ENCODE data around the gene FRMD6. TPM values are rescaled to one million over a fixed set of nuclear protein-coding genes. Genes with fewer than 3 reads are reported as not detected.
"Not testable (repeated sequence)": the region's sequence is repeated elsewhere in the genome, so short reads cannot be mapped to it uniquely, and the experiment has no call there.

FRMD6 gene
- total and polyA plus RNA-seq, 8 donors: 19.8 to 33.5 (median 28.9) TPM

- Histone ChIP-seq H3K27me3 (peaks cover 0 to 9% of the 10 kb centered on the region in 2 donors), H3K9me3 (no peaks in the 10 kb centered on the region), H3K36me3 (no peaks in the 10 kb centered on the region), H3K4me1 (no peaks in the 10 kb centered on the region), H3K4me3 (no peak overlapping the region), H3K27ac (no peak overlapping the region)
- intact Hi-C loops (cut with DNase I): no loop called here
- ATAC-seq (no peak), DNase-seq (peak in 1 of 4 donors; percentile 63)
- TF ChIP-seq, protein P1, sequence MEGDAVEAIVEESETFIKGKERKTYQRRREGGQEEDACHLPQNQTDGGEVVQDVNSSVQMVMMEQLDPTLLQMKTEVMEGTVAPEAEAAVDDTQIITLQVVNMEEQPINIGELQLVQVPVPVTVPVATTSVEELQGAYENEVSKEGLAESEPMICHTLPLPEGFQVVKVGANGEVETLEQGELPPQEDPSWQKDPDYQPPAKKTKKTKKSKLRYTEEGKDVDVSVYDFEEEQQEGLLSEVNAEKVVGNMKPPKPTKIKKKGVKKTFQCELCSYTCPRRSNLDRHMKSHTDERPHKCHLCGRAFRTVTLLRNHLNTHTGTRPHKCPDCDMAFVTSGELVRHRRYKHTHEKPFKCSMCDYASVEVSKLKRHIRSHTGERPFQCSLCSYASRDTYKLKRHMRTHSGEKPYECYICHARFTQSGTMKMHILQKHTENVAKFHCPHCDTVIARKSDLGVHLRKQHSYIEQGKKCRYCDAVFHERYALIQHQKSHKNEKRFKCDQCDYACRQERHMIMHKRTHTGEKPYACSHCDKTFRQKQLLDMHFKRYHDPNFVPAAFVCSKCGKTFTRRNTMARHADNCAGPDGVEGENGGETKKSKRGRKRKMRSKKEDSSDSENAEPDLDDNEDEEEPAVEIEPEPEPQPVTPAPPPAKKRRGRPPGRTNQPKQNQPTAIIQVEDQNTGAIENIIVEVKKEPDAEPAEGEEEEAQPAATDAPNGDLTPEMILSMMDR (IDR thresholded peaks at IDR 0.05): no peak
Observed at GRCh38 chr14:51759950-51760349, 108.2 kb downstream of the FRMD6 start.

DNA sequence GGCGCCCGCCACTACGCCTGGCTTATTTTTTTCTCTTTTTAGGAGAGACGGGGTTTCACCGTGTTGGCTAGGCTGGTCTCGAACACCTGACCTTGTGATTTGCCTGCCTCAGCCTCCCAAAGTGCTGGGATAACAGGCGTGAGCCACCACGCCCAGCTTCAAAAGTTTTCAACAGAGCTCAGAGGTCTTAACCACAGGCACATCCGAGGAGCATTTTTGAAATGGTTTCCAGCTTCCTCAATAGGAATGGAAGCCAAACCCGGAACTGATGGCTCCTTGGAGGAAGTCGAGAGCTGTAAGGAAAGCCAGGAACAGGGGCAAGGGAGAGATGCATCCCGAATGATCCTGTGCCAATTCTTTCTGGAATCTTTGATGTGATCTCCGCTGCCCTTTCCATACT is 114.0 kb downstream of the FRMD6 start:
- H3K27ac ChIP-seq; H3K9me3 ChIP-seq; H3K27me3 ChIP-seq; H3K4me1 ChIP-seq; intact Hi-C loops (cut with DNase I); H3K4me3 ChIP-seq; ATAC-seq; H3K36me3 ChIP-seq; DNase-seq: not testable (repeated sequence)

DNA sequence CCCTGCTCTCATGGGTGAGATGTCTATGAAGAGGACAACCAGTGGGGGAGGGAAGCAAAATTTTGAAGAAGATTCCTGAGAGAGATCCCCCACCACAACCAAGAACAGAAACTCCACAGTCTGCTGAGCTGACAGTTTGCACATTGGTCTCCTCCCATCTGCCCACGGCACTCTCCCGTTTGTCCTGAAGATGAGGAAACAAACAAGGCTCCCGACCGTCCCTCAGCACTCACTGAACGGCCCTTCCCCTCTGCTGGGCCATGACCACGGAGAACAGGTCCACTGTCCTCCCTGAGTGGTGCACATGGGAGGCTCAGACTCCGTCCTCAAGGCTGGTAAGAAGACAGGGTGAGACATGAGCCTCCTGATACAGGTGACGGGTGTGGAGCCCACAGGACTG is 114.9 kb downstream of the FRMD6 start:
- not testable (repeated sequence) for H3K4me1 ChIP-seq

DNA sequence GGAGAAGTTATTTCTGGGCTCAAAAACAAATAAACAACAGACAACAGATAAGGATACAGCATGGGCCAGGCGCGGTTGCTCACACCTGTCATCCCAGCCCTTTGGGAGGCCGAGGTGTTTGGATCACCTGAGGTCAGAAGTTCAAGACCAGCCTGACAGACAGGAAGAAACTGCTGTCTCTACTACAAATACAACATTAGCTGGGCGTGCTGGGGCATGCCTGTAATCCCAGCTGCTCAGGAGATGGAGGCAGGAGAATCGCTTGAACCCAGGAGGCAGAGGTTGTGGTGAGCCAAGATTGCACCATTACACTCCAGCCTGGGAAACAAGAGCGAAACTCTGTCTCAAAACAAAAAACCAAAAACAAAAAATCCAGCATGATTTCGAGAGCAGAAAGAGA is 117.6 kb downstream of the FRMD6 start:
- H3K36me3 ChIP-seq; intact Hi-C loops (cut with DNase I); H3K27ac ChIP-seq; H3K4me3 ChIP-seq; H3K9me3 ChIP-seq; H3K27me3 ChIP-seq; H3K4me1 ChIP-seq; ATAC-seq; DNase-seq: not testable (repeated sequence)

More for the DNA sequence above, 114.9 kb downstream of the FRMD6 start:
- DNase-seq; ATAC-seq; H3K9me3 ChIP-seq; H3K36me3 ChIP-seq; H3K4me3 ChIP-seq; H3K27ac ChIP-seq; H3K27me3 ChIP-seq; intact Hi-C loops (cut with DNase I): not testable (repeated sequence)

DNA sequence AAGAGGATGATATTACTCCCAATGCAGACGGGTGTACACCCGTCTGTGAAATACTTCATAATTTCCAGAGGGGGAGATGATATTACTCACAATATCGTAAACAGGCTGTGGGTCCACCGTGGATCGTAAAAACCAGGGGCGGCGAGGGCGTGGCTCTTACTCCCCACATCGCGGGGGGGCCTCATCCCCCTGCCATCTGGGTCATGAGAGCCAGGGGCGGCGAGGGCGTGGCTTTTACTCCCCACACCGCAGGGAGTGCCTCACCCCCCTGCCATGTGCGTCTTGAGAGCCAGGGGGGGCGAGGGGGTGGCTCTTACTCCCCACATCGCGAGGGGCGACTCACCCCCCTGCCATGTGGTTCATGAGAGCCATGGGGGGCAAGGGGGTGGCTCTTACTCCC is 122.5 kb downstream of the FRMD6 start:
- ATAC-seq (no peak), DNase-seq (no peak)
- TF ChIP-seq, protein P1 (IDR thresholded peaks at IDR 0.05): no peak
- no peaks in the 10 kb centered on the region for H3K36me3 ChIP-seq
- no peaks in the 10 kb centered on the region for H3K27me3 ChIP-seq
- no peaks in the 10 kb centered on the region for H3K4me1 ChIP-seq
- no peak overlapping the region for H3K4me3 ChIP-seq
- H3K27ac ChIP-seq: no peak overlapping the region
- intact Hi-C loops (cut with DNase I): no loop called here
- H3K9me3 ChIP-seq: no peaks in the 10 kb centered on the region

GRCh38 chr14:51776102-51776894 is 124.6 kb downstream of the FRMD6 start:
- Histone ChIP-seq H3K27me3 (peaks cover 0 to 12% of the 10 kb centered on the region in 2 donors), H3K27ac (no peak overlapping the region), H3K4me3 (no peak overlapping the region), H3K9me3 (no peaks in the 10 kb centered on the region), H3K36me3 (no peaks in the 10 kb centered on the region), H3K4me1 (peaks cover 0 to 8% of the 10 kb centered on the region in 2 donors)
- ATAC-seq: peak; percentile 78
- intact Hi-C loops (cut with DNase I): loop anchor here in 1 of 2 donors (5.0 kb wide), 1 partner anchor 489 kb away; no protein-coding TSS in a partner anchor
- TF ChIP-seq, protein P1 (IDR thresholded peaks at IDR 0.05): peak; percentile 34 to 41
- peak in 2 of 4 donors; percentile 43 to 73 for DNase-seq
